GM19455 (cell line): ENCODE data around the gene MTA1.

Experiments
- ATAC-seq: cut with Tn5 transposase; IDR thresholded peaks from one replicate; pipeline ENCODE4 v1.9.1; 2021; ENCODE audit not compliant: unreplicated experiment

The MTA1 gene

DNA sequence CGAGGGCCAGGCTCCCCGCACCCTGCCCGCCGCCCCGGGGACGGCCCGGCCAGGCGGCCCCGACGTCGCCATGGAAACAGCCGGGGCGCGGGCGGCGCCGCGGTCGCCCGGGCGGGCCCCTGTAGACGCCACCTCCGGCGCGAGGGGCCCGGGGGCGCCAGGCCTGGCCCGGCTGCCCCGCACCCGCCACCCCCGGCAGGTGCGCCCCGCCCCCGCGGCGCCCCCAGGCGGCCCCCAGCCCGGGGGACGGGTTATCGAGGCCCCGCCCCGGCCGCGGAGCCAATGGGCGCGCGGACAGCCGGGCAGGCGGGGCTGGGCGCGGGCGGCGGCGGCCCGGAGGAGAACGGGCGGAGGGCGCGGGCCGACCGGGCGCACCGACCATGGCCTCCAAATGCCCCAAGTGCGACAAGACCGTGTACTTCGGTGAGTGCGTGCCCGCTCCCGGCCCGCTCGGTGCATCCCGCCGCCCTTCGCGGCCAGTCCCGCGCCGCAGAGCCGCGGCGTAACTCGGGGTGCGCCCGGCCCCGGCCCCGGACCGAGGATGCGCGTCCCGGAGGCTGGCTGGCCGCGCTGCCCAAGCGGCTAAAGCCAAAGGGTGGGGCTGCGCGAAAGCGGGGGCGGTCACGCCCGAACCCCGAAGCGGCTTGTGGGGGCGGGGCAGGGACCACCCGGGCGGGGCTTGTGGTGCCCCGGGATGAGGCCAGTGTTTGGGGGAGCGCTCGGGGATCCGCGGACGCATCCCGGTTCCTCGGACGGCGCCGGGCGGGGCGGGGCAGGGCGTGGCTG is 55.0 kb downstream of the MTA1 start, which contains the start of gene CRIP2:
CRIP2 (plus strand) TSS at position 339 of the 786 bp plus-strand sequence; CDS start at position 381, 42 bp downstream.
- peak; percentile 49 for ATAC-seq

DNA sequence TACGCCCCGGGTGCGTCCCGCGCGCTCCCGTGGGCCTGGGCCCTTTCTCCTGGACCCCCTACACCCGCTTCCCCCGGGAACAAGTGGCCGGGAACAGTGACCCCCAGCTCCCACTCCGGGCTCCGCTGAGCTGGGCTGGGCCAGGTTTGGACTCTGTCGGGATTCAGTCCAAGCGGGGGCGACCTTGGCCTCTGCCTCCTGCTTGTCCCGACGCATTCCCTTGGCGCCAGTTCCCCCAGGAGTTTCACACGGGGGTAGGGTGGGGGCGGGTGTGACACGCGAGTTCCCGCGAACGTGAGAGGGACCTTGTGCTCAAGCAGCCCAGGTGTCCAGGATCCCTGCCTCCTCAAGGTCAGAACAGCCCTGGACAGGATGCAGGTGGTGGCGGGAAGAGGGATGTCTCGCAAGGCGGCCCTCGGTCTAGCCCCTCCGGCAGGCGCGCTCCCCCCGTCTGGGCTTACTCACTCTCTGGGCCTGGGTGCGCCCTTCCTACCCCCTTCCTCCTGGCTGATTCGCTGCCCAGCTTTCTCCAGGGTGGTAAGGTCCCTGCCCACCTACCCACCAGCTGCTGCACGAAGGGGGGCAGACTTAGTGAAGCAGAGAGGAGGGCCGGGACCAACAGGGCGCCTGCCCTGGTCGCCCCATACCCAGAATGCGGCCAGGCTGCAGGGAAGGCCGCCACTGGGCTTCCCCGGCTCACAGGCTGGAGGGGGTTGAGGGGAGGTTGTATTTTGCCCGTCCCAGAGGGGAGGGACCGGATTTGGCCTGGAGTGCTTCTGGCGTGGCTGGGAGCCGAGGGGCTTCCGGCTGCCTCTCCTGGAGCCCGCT is 55.9 kb downstream of the MTA1 start:
- ATAC-seq = no peak

DNA sequence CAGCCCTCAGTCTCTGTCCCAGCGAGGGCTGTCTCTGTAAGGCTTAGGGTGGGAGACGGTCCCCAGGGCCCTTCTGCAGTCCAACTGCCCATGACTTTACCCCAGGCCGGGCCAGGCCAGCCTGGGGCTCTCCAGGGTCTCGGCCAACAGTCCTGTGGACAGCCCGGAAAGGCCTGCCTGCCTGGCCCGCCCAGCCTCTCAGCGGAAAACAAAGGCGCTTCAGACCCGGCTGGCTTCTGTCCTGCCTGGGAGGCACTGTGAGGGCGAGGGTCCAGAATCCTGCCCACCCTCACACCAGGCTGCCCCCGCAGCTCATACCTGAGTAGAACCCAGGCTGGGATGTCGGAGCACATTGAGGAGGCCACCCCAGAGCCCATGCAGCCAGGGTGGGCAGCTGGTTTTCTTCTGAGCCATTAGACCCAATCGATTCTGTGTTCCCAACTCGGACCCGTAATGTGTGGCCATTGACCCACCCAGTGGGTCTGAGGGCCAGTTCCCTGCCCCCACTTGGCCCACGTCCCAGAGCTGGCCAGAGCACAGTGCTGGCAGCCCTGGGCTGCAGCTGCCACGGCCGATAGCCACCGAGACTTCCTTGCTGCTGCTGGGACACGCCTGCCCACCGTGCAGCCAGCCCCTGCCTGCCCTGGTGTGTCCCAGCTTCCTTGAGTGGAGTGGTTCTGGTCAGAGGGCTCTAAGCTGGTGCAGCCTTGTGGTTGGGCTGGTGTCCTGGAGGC is 56.6 kb downstream of the MTA1 start:
- ATAC-seq = no peak

DNA sequence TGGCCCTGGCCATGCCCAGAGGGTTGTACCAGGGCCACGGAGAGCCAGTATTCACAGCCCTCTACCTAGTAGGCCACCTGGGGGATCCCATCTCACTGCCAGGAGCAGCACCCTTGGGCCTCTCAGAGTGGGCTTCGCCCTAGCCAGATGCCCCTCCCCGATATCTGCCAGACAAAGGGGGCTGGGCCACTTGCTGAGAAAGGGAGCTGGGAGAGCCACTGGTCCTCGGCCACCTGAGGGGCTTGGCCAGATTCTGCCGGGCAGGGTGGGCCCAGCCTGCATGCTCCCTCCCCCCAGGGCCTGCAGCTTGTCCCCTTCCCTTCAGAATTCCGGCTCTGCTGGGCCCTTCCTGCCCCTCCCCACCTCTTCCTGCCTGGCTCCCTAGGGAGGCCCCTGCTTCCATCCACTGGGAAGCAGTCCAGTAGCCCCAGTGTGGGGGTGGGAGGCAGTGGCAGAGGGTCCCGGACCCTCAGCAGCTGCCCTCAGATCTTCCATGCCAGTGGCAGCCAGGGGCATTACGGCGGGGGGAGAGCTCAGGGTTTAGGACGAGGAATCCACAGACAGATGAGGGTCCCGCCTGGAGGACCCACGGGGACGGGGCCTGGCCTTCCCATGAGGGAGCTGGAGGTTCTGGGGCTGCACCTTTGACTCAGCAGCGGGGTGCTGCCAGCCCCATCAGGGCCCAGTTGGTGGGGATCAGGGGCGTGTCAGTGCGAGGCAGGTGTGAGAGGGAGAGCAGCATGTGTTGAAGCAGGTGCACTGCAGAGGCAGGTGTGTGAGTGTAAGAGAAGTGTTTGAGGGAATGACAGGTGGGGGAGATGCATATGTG is 57.4 kb downstream of the MTA1 start:
- no peak for ATAC-seq

DNA sequence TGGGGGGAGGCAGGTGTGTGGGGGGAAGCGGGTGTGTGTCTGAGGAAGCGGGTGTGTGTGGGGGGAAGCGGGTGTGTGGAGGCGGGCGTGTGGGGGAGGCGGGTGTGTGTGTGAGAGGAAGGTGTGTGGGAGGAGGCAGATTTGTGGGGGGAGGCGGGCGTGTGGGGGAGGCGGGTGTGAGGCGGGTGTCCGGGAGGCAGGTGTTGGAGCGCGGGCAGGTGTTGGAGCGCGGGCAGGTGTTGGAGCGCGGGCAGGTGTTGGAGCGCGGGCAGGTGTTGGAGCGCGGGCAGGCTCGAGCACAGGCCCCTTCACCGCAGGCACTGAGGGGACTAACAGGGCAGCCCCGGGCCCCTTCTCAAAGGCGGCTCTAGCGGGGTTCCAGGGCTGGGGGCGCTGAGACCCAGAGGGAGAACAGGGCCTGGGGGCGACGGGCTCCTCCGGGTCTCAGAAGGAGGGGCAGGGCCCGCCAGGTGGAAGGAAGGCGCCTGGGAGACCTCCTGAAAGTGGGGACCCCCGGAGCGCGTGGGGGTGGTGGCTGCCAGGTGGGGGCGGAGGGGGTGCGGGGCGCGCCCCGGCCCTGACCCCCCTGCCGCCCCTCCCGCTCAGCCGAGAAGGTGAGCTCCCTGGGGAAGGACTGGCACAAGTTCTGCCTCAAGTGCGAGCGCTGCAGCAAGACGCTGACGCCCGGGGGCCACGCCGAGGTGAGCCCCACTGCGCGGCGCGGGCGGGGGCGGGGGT is 58.2 kb downstream of the MTA1 start:
- ATAC-seq = no peak

DNA sequence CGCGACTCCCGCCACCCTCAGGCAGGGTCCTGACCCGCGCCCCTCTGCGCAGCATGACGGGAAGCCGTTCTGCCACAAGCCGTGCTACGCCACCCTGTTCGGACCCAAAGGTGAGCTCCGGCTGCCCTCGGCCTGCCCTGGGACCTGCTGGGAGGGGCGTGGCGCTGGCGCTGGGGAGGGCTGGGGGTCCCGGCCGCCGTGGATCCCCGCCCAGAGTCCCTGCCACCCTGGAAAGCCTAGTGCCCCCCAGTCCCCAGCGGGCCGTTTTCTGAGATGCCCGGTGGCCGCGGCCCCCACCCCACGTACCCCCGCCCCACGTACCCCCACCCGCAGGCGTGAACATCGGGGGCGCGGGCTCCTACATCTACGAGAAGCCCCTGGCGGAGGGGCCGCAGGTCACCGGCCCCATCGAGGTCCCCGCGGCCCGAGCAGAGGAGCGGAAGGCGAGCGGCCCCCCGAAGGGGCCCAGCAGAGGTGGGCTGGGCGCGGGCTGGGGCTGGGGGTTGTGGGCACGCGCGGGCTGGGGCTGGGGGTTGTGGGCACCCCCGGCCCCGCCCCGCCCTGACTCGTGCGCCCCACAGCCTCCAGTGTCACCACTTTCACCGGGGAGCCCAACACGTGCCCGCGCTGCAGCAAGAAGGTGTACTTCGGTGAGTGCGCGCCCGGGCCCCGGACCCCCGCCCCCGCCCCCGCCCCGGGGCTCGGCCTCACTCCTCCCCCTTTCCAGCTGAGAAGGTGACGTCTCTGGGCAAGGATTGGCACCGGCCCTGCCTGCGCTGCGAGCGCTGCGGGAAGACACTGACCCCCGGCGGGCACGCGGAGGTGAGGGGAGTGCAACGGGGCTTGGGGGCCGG is 59.0 kb downstream of the MTA1 start:
- no peak for ATAC-seq

DNA sequence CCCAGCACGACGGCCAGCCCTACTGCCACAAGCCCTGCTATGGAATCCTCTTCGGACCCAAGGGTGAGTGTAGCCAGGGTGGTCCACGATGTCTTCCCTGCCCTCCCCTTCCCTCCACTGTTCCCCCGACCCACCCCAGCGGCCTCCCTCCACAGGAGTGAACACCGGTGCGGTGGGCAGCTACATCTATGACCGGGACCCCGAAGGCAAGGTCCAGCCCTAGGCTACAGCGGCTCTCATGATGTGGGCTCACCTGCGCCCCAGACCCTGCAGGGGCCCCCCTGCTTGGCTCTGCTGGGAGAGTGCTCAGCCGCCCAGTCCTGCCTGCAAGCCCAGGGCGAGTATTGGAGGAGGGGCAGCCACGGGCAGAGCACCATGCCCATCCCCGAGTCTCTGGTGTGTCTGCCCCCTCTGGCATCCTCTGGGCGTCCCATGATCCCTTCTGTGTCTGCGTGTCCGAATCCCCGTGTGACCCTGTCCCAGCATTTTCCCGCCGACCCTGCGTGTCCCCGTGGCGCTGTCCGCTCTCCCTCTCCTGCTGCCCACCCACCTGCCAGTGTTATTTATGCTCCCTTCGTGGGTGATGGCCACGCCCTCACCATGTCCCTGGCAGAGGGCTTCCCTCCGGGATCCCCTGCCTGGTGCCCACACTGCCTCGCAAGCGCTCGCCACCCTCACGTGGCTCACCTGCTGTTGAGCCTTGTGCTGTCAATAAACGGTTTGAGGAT is 60.0 kb downstream of the MTA1 start:
- ATAC-seq = no peak

DNA sequence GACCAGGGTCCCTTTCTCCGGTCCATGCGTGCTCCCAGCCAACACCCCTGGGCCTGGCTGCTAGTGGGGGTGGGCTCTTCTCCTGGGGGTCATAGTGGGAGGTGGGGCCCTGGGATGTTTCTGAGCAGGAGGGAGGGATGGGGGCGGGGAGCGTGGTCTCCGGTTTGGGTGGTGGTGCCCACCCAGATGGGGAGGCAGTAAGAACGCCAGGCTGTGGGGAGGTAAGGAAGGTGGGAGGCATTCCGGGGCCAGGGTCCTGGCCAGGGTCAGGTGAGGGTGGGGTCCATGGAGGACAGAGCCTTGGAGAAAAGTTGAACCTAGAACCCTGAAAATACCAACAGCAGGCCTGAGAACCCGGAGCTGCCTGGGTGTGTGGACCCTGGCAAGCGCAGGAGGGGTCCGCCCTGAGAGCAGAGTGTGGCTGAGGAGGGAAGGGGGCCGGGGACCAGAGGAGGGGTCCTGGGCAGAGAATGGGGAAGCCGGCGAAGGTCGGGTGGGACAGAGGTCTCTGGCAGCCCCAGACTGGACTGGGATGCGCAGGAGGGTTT is 60.6 kb downstream of the MTA1 start:
- ATAC-seq = no peak

DNA sequence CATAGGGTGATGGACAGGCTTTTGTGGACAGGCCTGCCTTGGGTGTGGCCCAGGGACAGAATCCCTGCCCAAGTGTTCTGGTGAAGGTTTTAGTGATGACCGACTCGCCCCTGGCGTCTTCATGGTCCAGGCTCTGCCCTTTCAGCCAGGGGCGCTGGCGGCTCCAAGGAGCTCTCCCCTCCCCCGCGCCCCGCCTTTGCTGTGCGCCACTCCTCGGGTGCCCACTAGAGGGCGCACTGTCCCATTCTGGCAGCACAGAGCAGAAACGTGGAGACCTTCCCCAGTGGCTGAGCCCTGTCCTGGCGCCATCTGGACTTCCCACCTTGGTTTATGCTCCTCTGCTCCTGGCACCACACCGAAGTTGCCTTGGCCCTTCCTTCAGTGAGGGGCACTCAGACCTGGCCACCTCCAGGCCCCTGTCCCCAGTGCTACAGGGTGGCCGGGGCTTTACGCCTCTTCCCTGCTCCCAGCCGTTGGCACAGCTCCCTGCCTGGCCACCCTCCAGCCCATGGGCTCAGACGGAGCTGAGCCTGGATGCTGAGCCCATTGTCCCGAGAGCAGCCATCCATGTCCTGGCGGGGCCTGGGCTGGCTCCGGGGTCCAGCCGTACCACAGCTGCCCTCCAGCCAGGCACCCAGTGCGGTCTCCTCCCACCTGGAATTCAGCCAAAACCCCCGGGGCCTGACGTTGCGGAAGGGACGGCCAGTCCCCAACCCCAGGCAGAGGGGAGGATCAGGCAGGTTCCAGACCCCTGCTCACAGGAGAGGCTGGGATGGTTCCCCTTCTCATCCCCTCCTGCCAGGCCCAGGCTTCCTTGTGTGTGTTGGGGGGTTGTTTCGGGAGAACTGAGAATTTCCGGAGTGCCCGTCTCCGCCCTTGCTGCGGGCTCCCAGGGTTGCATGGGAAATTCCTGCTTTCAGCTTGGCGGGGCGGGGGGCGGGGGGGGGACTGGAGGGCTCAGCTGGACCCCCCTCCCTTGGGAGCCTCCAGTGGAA is 61.5 kb downstream of the MTA1 start:
- peak; percentile 42 for ATAC-seq

DNA sequence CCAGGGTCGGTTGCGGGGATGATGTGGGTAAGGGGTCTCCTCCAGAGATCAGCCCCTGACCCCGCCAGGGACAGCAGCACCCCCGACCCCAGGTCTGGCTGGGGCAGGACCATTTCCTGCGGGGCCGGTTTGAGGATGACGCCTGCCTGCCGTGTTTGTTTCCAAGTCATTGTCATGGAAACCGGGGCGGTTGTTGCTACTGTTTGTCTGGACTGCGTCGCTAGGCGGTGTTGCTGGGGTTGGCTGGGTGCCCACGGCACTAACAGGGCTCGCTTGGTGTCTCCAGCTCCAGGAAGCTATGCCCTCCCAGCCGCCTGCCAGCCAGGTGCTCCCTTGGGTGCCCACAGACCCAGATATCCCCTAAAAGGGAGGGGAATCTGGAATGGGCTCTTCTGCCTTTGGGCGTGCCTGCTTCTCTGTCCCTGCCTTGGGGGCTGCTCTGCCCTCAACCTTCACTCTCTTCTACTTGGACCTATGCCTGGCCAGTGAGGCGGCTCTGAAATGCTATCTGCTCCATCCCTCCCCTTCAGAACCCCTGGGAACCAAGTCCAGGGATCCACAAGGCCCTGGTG is 62.3 kb downstream of the MTA1 start:
- no peak for ATAC-seq

DNA sequence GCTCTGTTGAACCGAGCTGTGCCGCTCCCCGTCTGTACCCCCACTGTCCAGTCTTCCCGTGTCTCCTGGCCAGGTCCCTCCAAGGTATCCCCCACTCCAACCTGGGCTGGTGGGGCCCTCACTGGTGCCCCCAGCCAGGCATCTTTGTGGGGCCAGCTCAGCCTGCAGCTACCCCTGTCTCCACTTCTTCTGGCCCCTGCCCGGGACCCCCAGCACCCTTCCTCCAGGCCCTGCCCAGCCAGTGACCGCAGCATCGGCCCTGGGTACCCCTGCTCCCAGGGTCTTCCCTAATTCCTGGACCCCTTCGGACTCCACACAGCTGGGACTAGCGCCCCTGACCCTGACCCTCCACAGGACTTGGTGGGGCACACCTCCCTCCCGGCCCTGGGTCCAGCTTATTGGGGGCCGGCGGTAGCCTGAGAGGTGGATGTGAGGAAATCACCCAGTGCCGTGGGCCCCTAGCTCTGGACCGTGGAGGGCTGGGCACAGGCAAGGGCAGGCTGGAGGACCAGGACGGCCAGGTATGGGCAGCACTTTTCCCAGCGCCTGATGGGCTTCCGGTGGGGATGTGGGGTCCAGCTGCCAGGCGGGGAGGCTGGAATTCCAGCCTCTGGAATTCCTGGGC is 63.0 kb downstream of the MTA1 start:
- ATAC-seq = no peak

DNA sequence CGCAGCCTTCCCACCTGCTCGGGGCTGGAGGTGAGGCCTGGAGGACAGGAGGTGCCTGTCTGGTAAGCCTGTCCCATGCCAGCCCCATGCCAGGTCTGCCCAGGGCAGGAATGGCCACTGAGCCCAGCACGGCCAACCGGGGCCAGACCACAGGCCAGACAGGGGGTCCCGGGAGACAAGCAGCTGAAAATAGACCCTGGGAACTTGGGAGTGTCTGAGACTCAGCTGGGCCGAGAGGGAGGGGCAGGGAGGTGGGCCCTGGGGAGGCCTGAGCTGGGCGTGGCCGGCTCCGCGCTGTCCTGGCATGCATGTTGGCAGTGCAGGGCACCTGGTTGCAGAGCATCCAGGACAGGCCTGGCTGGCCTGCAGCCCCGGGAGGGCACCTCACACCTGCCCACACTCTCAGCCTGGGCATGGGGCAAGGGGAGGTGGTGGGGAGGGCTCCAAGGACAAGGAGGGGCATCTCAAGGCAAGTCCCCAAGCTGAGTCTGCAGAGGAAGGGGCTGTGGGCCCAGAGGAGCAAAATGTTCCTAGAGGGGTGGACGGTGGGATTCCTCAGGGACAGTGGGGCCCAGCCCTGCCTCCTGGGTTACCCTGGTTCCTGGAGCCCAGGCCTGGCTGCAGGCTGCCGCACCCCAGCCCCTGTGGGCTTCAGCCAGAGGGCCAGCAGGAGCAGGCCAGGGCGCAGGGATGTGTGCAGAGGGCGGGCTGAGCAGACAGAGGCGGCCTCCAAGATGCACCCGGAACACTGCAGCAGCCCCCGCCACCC is 63.9 kb downstream of the MTA1 start:
- no peak for ATAC-seq

DNA sequence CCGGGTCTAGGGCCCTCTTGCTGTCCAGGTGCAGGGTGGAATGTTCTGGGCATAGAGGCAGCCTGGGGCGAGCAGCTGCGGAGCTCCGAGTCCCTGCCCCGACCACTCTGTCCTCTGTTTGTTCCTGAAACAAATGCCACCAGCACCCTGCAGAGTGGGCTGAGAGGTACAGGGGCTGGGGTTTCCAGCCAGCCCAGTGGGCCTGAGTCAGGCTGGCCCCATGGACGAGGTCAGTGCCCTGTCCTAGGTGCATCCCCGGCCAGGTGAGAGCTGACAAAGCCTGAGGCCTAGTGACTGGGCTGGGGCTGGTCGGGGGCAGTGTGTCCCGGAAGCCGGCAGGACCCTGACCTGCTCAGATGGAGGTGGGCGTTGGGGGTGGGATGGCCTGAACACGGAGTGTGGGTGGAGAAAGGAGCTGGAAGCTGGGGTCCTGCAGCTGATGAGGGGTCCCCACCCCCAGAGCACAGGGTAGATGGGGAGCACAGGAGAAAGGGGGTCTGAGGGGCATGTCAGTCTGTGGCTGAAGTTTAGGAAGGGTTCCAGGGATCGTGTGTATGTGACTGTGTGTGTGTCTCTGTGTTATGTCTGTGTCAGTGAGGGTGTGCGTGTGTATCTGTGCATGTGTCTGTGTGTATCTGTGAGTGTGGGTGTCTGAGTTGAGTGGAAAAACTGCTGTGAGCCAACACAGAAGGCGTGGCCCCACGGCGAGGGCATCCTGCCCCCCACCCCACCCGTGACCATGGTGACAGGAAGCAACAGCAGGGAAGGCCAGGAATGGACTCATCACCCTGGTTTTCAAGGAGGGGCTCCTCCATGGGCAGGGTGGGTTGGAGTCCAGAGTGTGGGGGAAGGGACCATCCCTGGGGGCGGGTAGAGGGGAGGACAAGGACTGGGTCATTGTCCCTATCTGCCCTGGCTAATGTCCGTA is 64.7 kb downstream of the MTA1 start:
- no peak for ATAC-seq

DNA sequence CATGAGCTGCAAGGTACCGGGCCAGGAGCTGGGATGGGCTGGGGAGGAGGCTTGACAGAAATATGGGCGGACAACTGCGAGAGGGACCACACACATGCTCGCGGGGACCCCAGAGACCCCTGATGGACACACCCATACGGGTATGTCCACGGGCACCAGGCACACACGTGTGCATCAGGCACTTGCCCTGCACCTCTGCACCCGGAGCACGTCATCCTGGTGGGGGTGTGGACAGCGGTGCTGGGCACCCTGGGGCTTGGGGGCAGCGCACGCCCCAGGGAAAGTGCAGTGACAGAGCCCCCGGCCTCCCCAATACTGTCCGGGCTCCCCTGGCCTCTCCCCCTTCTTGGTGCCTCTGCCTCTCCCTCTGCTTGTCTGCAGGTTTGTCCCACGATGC is 65.4 kb downstream of the MTA1 start:
- no peak for ATAC-seq
